Germinal center (tissue), 1 donor: ENCODE results near the gene SCAPER.

ENCODE experiments used
- DNase-seq: peaks from one replicate; pipeline ENCODE4 v3.0.0; 2012; ENCODE audit warnings: mixed read lengths, low spot score

Gene SCAPER

GRCh38 chr15:76339305-76340197, 565.6 kb downstream of the SCAPER start:
- DNase-seq: peak; percentile 31

- DNase-seq: no peak
Measured at GRCh38 chr15:76338486-76339304, 566.4 kb downstream of the SCAPER start.

DNA sequence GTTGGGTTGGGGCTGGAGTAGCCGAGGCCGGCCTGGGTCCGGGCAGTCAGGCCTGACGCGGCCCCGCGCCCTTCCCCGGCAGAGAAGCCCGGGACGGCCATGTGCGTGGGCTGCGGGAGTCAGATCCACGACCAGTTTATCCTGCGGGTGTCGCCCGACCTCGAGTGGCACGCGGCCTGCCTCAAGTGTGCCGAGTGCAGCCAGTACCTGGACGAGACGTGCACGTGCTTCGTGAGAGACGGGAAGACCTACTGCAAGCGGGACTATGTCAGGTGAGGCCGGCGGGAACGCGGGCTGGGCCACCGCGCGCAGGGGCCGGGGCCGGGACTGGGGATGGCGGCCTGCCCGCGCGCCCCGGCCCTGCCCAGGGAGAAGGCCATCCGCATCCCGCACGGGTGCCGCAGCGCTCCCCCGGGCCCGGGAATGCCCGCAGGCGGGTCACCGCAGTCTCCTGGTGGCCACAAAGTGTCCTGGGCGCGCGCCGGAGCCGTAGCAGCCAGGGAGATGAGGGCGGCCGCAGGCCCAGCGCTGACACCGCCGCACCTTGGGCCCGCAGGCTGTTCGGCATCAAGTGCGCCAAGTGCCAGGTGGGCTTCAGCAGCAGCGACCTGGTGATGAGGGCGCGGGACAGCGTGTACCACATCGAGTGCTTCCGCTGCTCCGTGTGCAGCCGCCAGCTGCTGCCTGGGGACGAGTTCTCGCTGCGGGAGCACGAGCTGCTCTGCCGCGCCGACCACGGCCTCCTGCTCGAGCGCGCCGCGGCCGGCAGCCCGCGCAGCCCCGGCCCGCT, 567.2 kb downstream of the SCAPER start:
- peak; percentile 23 for DNase-seq

- DNase-seq: peak; percentile 28
Measured at GRCh38 chr15:76337059-76337695, 568.0 kb downstream of the SCAPER start.

DNA sequence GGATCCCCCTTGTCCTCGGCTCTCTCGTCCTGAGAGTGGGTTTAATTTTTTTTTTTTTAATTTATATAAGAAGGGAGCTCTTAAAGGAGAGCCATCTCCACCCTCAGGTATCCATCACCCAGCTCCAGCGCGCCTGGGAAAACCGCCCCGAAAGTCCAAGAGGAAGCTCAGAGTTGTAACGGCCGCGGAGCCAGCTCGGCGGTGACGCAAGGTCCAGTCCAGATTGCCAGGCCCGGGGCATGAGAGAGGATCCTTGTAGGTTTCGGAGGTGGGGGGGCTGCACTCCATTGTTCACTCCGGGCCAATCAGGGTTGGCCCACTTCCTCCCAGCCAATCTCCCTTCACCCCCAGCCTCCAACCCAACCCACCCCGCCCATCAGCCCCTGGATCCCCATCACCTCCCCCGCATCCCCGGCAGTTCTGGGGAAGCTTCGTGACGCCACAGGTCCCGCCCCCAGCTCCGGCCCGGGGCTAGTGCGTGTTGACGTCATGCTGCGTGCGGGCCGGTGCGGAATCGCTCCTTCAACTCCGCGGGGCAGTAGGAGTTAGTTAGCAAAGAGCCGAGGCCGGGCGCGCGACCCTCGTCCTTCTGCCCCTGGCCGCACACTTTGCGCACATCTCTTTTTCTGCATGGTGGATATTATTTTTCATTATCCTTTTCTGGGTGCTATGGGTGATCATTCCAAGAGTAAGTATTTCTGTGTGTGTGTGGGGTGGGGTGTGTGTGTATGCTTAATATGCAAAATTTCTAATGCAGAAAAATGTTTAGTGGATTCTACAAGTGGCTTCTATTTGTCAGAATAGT, 568.7 kb downstream of the SCAPER start, which contains the start of gene ISL2:
ISL2 (plus strand) TSS at position 520 of the 805 bp plus-strand sequence; CDS start at position 631, 111 bp downstream.
- DNase-seq: peak; percentile 94

DNA sequence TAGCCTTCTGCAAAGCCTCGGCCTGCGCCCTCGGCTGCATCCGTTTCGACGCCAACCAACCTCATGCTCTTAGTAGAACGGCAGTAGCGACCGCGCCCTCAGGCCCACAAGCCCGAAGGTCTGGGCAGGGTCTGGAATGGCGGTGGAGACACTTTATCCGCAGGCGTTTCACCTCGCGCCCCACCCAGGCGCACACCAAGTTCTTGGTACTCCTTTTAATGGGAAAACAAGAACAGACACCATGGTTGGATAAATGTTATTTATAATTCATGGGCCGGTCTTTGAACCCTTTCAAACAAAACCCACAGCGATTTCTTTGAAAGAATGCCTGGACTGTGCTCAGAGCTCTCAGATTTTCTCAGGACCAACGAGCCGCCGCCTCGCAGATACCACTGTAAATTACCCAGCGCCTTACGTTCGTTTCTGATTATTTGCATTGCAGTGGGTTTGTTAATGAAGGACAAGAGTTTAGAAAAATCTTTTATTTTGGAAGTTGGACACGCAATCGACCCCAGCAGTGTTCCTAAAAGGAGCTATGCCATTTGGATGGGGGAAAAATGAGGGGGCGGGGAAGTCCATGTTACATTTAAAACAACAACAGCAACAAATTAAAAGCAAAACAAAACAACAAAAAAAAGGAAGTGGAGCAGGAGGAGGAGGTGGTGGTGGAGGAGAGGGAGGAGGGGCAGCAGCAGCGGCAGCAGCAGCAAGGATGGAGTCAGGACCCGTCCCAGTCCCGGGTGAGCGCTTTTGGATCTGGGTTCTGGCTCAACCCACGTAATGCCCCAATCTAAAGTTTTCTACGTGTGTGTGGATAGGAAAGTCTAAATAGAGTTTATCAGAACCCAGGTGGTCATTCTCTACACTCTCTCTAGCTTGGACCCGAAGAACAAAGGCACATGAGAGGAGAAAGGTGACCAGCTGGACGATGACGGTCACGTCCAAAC, 569.6 kb downstream of the SCAPER start:
- DNase-seq: peak; percentile 68

DNA sequence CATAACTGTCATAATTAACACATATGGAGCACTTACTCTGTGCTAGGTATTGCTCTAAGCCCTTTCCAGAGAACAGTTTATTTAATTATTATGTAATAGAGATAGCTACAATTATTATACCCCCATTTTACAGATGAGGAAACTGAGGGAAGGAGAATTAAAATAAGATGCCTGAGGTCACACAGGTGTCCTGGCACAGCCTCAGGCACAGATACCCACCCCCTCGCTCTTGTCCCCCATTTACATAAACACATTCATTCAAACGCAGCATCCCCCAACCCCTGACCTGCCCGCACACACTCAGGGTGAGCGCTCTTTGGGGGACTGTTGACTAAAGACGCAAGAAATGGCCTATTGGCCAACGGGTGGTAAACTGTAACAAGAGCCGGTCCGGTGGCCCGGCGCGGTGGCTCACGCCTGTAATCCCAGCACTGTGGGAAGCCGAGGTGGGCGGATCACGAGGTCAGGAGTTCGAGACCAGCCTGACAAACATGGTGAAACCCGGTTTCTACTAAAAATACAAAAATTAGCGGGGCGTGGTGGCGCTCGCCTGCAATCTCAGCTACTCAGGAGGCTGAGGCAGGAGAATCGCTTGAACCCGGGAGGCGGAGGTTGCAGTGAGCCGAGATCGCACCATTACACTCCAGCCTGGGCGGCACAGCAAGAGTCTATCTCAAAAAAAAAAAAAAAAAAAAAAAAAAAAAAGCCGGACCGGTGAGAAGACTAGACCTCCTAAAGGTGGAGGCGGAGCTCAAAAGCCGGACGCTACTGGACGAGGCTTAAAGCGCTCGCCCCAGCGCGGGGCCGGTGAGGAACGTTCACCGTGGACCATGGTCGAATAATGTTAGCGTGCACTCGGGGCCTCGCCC, 570.5 kb downstream of the SCAPER start:
- no peak for DNase-seq

- DNase-seq: peak; percentile 20
Measured at GRCh38 chr15:76333720-76334437, 571.3 kb downstream of the SCAPER start.

GRCh38 chr15:76333309-76333708, 571.8 kb downstream of the SCAPER start:
- no peak for DNase-seq

DNA sequence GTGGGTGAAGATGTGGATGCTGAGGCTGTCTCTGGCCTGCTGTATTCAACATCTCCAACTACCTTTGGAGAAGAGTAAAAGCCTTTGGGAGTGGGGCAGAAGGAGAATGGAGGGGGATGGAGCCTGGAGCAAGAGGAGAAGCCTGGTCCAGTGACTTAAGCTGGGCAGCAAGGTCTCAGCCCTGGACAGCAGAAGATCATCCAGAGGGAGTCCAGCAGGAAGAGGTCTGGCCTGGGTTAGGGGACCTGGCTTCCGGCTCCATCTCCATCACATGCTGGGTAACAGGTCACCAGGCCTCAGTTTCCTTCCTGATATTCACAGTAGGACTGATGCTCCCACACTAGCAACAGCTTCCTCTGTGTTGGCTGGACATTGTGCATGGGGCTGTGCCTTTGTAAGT, 572.3 kb downstream of the SCAPER start:
- no peak for DNase-seq

DNA sequence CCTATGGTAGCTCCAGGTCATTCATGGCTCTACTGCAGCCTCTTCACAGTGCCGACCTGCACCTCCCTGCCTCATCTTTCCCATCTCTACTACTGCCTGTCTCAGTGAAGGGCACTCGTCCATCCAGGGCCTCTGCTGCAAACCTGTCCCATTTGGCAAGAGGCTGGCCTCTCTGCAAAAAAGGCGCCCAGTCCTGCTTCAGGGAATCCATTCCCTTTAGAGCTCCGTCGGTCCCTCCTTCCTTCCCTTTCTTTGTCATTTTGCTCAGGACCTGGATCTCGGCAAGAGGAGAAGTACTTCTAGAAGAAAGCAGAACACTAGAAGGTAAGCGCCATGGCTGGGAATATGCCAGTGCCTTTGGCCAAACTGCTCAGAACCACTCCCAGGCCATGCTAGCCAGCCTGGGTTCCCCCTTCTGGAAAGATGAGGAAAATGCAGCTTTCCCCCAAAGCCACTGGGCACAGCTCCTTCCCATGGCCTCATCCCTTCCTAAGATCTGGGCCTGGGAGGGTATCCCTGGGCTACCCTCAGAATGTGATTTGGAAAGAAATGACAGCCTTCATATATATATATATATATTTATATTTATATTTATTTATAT, 575.0 kb downstream of the SCAPER start:
- no peak for DNase-seq

GRCh38 chr15:76328958-76329357, 576.2 kb downstream of the SCAPER start:
- no peak for DNase-seq

DNA sequence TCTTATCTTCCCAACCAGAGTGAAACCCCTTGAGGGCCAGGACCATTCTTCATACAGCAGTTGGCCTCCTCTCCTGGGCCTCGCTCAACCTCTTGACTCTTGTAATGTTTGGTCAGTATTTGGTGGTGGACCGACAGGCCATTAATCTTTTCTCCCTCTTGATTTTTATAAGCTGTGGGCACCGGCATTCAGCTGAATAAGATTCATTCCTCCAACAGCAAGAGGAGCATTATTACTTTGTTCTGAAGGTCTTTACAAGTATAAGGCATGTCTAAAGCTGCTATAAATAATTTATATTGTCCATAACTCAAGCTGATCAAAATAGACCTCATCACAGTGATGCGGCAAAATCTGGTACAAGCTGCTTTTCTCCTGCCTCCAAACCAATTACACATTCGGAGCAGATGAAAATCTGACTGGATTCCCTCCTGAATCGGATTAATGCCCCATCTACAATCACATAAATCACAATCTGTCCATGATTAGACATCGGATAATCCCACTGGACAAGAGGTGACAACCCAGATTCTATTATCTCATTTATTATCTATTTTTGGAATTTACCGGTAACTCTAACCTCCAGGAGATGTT, 576.9 kb downstream of the SCAPER start:
- no peak for DNase-seq

GRCh38 chr15:76327191-76328105, 577.7 kb downstream of the SCAPER start:
- no peak for DNase-seq

DNA sequence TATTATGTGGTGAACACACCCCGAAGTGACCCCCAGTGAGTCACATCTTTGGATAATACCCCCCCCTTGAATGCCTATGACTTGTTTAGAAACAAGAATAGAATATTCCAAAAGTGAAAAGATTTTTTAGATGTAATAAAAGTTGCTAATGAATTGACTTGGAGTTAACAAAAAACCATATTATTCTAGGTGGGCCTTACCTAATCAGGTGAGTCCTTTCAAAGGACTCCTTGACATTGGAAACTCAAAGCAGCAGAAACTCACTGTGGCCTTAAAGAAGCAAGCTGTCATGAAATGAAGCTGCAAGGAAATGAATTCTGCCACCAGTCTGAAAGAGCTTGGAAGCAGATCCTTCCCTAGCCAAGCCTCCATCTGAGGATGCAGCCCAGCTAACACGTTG, 579.4 kb downstream of the SCAPER start:
- no peak for DNase-seq

- no peak for DNase-seq
Measured at GRCh38 chr15:76324066-76324465, 581.1 kb downstream of the SCAPER start.
